Muscle layer of colon (tissue), 2 donors: ENCODE data around the gene DTHD1.

Source experiments
- H3K27ac ChIP-seq: one replicate; pipeline ENCODE4 v1.7.0; 2013; ENCODE audit warnings: low read depth, mild to moderate bottlenecking, low read length, moderate library complexity
- H3K27me3 ChIP-seq, 2 donors: one replicate each; pipeline ENCODE4 v1.7.0; 2013; ENCODE audit warnings: low read length in 2 of 2, mild to moderate bottlenecking in 2 of 2; ENCODE audit not compliant: insufficient read depth in 2 of 2, control insufficient read depth in 1 of 2
- H3K36me3 ChIP-seq: one replicate; pipeline ENCODE4 v1.7.0; 2013; ENCODE audit warnings: mild to moderate bottlenecking, low read length; ENCODE audit not compliant: insufficient read depth
- H3K4me1 ChIP-seq: one replicate; pipeline ENCODE4 v1.7.0; 2013; ENCODE audit warnings: mild to moderate bottlenecking, low read length; ENCODE audit not compliant: insufficient read depth
- H3K4me3 ChIP-seq, 2 donors: one replicate each; pipeline ENCODE4 v1.7.0; 2013; ENCODE audit warnings: low read length in 2 of 2, low read depth in 1 of 2, mild to moderate bottlenecking in 1 of 2, moderate library complexity in 1 of 2
- H3K9ac ChIP-seq: one replicate; pipeline ENCODE4 v1.7.0; 2013; ENCODE audit warnings: low read length
- H3K9me3 ChIP-seq: one replicate; pipeline ENCODE4 v1.7.0; 2013; ENCODE audit warnings: mild to moderate bottlenecking, low read length
- donor health status: abdominal sarcoma.
- donor health status: Adenocarcinoma of cecum.

DTHD1 gene

GRCh38 chr4:36249610-36250009 is 31.8 kb upstream of the DTHD1 start:
- H3K4me3 ChIP-seq = no peak overlapping the region

GRCh38 chr4:36251983-36252382 is 29.4 kb upstream of the DTHD1 start:
- Histone ChIP-seq H3K27ac (no peak overlapping the region), H3K27me3 (no peaks in the 10 kb centered on the region), H3K36me3 (no peaks in the 10 kb centered on the region), H3K9ac (no peak overlapping the region), H3K4me3 (no peak overlapping the region), H3K9me3 (no peaks in the 10 kb centered on the region), H3K4me1 (no peaks in the 10 kb centered on the region)

More at GRCh38 chr4:36249610-36250009, 31.8 kb upstream of the DTHD1 start:
- Histone ChIP-seq H3K27ac (no peak overlapping the region), H3K27me3 (no peaks in the 10 kb centered on the region), H3K36me3 (no peaks in the 10 kb centered on the region), H3K9ac (no peak overlapping the region), H3K9me3 (no peaks in the 10 kb centered on the region), H3K4me1 (no peaks in the 10 kb centered on the region)

GRCh38 chr4:36254371-36254770 is 27.0 kb upstream of the DTHD1 start:
- no peak overlapping the region for H3K27ac ChIP-seq
- no peak overlapping the region for H3K9ac ChIP-seq
- no peaks in the 10 kb centered on the region for H3K36me3 ChIP-seq
- no peaks in the 10 kb centered on the region for H3K4me1 ChIP-seq
- H3K27me3 ChIP-seq = no peaks in the 10 kb centered on the region
- H3K9me3 ChIP-seq = no peaks in the 10 kb centered on the region
- no peak overlapping the region for H3K4me3 ChIP-seq

- Histone ChIP-seq H3K9ac (no peak overlapping the region), H3K4me3 (no peak overlapping the region), H3K36me3 (no peaks in the 10 kb centered on the region), H3K4me1 (no peaks in the 10 kb centered on the region), H3K9me3 (no peaks in the 10 kb centered on the region), H3K27me3 (no peaks in the 10 kb centered on the region), H3K27ac (no peak overlapping the region)
Observed at GRCh38 chr4:36255577-36255976, 25.8 kb upstream of the DTHD1 start.

- H3K4me1 ChIP-seq = no peaks in the 10 kb centered on the region
- H3K36me3 ChIP-seq = no peaks in the 10 kb centered on the region
- no peak overlapping the region for H3K27ac ChIP-seq
- H3K27me3 ChIP-seq = no peaks in the 10 kb centered on the region
- H3K9me3 ChIP-seq = no peaks in the 10 kb centered on the region
- no peak overlapping the region for H3K9ac ChIP-seq
- H3K4me3 ChIP-seq = no peak overlapping the region
Observed at GRCh38 chr4:36256398-36256891, 25.0 kb upstream of the DTHD1 start.

- H3K36me3 ChIP-seq = no peaks in the 10 kb centered on the region
- H3K9me3 ChIP-seq = no peaks in the 10 kb centered on the region
- H3K27me3 ChIP-seq = no peaks in the 10 kb centered on the region
- no peak overlapping the region for H3K9ac ChIP-seq
- no peaks in the 10 kb centered on the region for H3K4me1 ChIP-seq
- no peak overlapping the region for H3K4me3 ChIP-seq
- H3K27ac ChIP-seq = no peak overlapping the region
Observed at GRCh38 chr4:36260731-36261130, 20.7 kb upstream of the DTHD1 start.

- H3K4me3 ChIP-seq = no peak overlapping the region
- no peak overlapping the region for H3K27ac ChIP-seq
- no peaks in the 10 kb centered on the region for H3K36me3 ChIP-seq
- H3K9me3 ChIP-seq = no peaks in the 10 kb centered on the region
- H3K27me3 ChIP-seq = no peaks in the 10 kb centered on the region
- no peak overlapping the region for H3K9ac ChIP-seq
- no peaks in the 10 kb centered on the region for H3K4me1 ChIP-seq
Observed at GRCh38 chr4:36264207-36264826, 17.1 kb upstream of the DTHD1 start.

- Histone ChIP-seq H3K9me3 (no peaks in the 10 kb centered on the region), H3K4me3 (no peak overlapping the region), H3K36me3 (no peaks in the 10 kb centered on the region), H3K27ac (no peak overlapping the region), H3K9ac (no peak overlapping the region), H3K4me1 (no peaks in the 10 kb centered on the region), H3K27me3 (no peaks in the 10 kb centered on the region)
Observed at GRCh38 chr4:36267486-36268268, 13.7 kb upstream of the DTHD1 start.

- Histone ChIP-seq H3K9me3 (no peaks in the 10 kb centered on the region), H3K4me1 (no peaks in the 10 kb centered on the region), H3K9ac (no peak overlapping the region), H3K4me3 (no peak overlapping the region), H3K27me3 (no peaks in the 10 kb centered on the region), H3K27ac (no peak overlapping the region), H3K36me3 (no peaks in the 10 kb centered on the region)
Observed at GRCh38 chr4:36269101-36269500, 12.3 kb upstream of the DTHD1 start.

- Histone ChIP-seq H3K9ac (no peak overlapping the region), H3K4me3 (no peak overlapping the region), H3K27me3 (no peaks in the 10 kb centered on the region), H3K36me3 (no peaks in the 10 kb centered on the region), H3K4me1 (no peaks in the 10 kb centered on the region), H3K27ac (no peak overlapping the region), H3K9me3 (no peaks in the 10 kb centered on the region)
Observed at GRCh38 chr4:36269533-36270173, 11.8 kb upstream of the DTHD1 start.

- Histone ChIP-seq H3K36me3 (no peaks in the 10 kb centered on the region), H3K27ac (no peak overlapping the region), H3K27me3 (no peaks in the 10 kb centered on the region), H3K4me3 (no peak overlapping the region), H3K9ac (no peak overlapping the region), H3K4me1 (no peaks in the 10 kb centered on the region), H3K9me3 (no peaks in the 10 kb centered on the region)
Observed at GRCh38 chr4:36273276-36273675, 8.1 kb upstream of the DTHD1 start.
